Hematopoietic multipotent progenitor cell treated with erythropoietin and hydrocortisone succinate and interleukin-3 and kit ligand, for 15 days (in vitro differentiated cells): Measurements from ENCODE around the gene CDC37L1.

ENCODE experiments used
- DNase-seq: peaks from one replicate; pipeline ENCODE4 v3.0.0-alpha.2; 2015; ENCODE audit warnings: low spot score

The CDC37L1 gene

GRCh38 chr9:4714266-4715016, 35.1 kb downstream of the CDC37L1 start:
- no peak for DNase-seq

- DNase-seq, result no peak
These were observed 36.8 kb downstream of the CDC37L1 start for GRCh38 chr9:4716163-4716562.

- DNase-seq, result no peak
These were observed 38.4 kb downstream of the CDC37L1 start for GRCh38 chr9:4717815-4718214.

GRCh38 chr9:4718911-4719310, 39.5 kb downstream of the CDC37L1 start:
- DNase-seq, result no peak

GRCh38 chr9:4721736-4722135, 42.4 kb downstream of the CDC37L1 start:
- no peak for DNase-seq

- DNase-seq, result no peak
These were observed 46.5 kb downstream of the CDC37L1 start for GRCh38 chr9:4725706-4726442.

GRCh38 chr9:4727593-4727992, 48.2 kb downstream of the CDC37L1 start:
- no peak for DNase-seq

- no peak for DNase-seq
These were observed 53.5 kb downstream of the CDC37L1 start for GRCh38 chr9:4732890-4733289.

- no peak for DNase-seq
These were observed 54.8 kb downstream of the CDC37L1 start for GRCh38 chr9:4734150-4734549.

GRCh38 chr9:4738866-4739586, 59.7 kb downstream of the CDC37L1 start:
- no peak for DNase-seq

- no peak for DNase-seq
These were observed 60.4 kb downstream of the CDC37L1 start for GRCh38 chr9:4739587-4740387.

GRCh38 chr9:4740388-4740637, 60.9 kb downstream of the CDC37L1 start:
- DNase-seq, result no peak

- peak; percentile 71 for DNase-seq
These were observed 61.4 kb downstream of the CDC37L1 start, which contains the start of gene AK3 for GRCh38 chr9:4740638-4741364. Gene AK3 (minus strand): TSS chr9:4741202. CDS start chr9:4741087, 115 bp downstream.

GRCh38 chr9:4741365-4742089, 62.2 kb downstream of the CDC37L1 start:
- DNase-seq, result peak; percentile 14

GRCh38 chr9:4742246-4742645, 62.9 kb downstream of the CDC37L1 start:
- no peak for DNase-seq

- DNase-seq, result no peak
These were observed 63.9 kb downstream of the CDC37L1 start for GRCh38 chr9:4743131-4743875.

GRCh38 chr9:4746278-4747030, 67.1 kb downstream of the CDC37L1 start:
- DNase-seq, result no peak

- DNase-seq, result no peak
These were observed 69.2 kb downstream of the CDC37L1 start for GRCh38 chr9:4748612-4749011.

- peak; percentile 79 for DNase-seq
These were observed 70.8 kb downstream of the CDC37L1 start for GRCh38 chr9:4750023-4750673.
